DOHH2 (cell line): ENCODE data around the gene OR4A5.
"Not testable (repeated sequence)": the region's sequence is repeated elsewhere in the genome, so short reads cannot be mapped to it uniquely, and the experiment has no call there.

Source experiments
- CTCF ChIP-seq: fragments of 200-600 bp; sonication (generic); IDR thresholded peaks from one replicate; pipeline ENCODE4 v1.5.1; 2014; ENCODE audit warnings: antibody characterized with exemption, mild to moderate bottlenecking, low read depth, low read length; ENCODE audit not compliant: poor library complexity, severe bottlenecking
- EZH2phosphoT487 ChIP-seq: fragments of 200-600 bp; sonication (generic); IDR thresholded peaks from 2 replicates; pipeline ENCODE4 v1.6.1; 2017; ENCODE audit warnings: borderline replicate concordance, mild to moderate bottlenecking, antibody characterized with exemption, low read length, moderate library complexity, mixed read lengths

DNA sequence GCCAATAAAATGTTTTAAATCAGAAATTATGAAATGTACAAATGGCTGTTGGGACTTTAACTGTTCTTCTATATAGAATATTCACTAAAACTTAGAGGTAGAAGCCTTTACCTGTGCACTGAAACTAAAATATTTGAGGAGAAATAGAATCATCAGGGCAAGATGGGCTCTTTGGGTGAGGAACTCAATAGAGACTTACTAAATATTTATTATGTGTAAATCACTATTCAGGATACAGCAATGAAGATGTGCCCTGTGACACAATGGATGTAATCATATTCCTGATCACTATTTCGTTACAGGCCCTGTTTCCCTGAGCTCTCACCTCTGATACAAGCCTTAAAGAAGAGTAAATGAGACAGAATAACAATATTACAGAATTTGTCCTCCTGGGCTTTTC lies at the start of gene OR4A5:
- TF ChIP-seq CTCF, EZH2phosphoT487: not testable (repeated sequence)
